GM06990 (cell line): ENCODE results near the gene BFSP2.

Experiments
- DNase-seq: peaks from one replicate; pipeline ENCODE4 v3.0.0-alpha.2; 2011; ENCODE audit not compliant: insufficient read length; ENCODE audit errors: extremely low read depth
- H3K27me3 ChIP-seq: replicated peaks from 2 replicates; pipeline ENCODE4 v1.6.0; 2011; ENCODE audit warnings: low read length; ENCODE audit not compliant: control insufficient read depth, insufficient read depth
- H3K36me3 ChIP-seq: 2 replicates; pipeline ENCODE4 v1.5.1; 2011; ENCODE audit warnings: low read length; ENCODE audit not compliant: control insufficient read depth, insufficient read depth
- H3K4me3 ChIP-seq: replicated peaks from 2 replicates; pipeline ENCODE4 v1.5.1; 2011; ENCODE audit warnings: low read depth, mild to moderate bottlenecking, control low read depth, low read length
- CTCF ChIP-seq: IDR thresholded peaks from 2 replicates; pipeline ENCODE4 v1.5.1; 2011; ENCODE audit warnings: low read length, control low read depth, mild to moderate bottlenecking, inconsistent platforms; ENCODE audit not compliant: insufficient read depth, poor library complexity, severe bottlenecking

Gene BFSP2

GRCh38 chr3:133390715-133391114 lies 9.1 kb upstream of the BFSP2 start:
- H3K27me3 ChIP-seq, result no peaks in the 10 kb centered on the region
- no peak for DNase-seq
- H3K36me3 ChIP-seq, result no peaks in the 10 kb centered on the region
- H3K4me3 ChIP-seq, result no peak overlapping the region
- TF ChIP-seq CTCF, result no peak

- no peaks in the 10 kb centered on the region for H3K27me3 ChIP-seq
- no peak overlapping the region for H3K4me3 ChIP-seq
- H3K36me3 ChIP-seq, result no peaks in the 10 kb centered on the region
- DNase-seq, result no peak
- TF ChIP-seq CTCF, result no peak
Measured at GRCh38 chr3:133393204-133393603, 6.7 kb upstream of the BFSP2 start.

GRCh38 chr3:133393691-133394474 lies 6.0 kb upstream of the BFSP2 start:
- TF ChIP-seq CTCF, result no peak
- Histone ChIP-seq H3K27me3 (no peaks in the 10 kb centered on the region), H3K36me3 (no peaks in the 10 kb centered on the region), H3K4me3 (no peak overlapping the region)
- no peak for DNase-seq

- no peak for TF ChIP-seq CTCF
- H3K4me3 ChIP-seq, result no peak overlapping the region
- DNase-seq, result no peak
- H3K36me3 ChIP-seq, result no peaks in the 10 kb centered on the region
- no peaks in the 10 kb centered on the region for H3K27me3 ChIP-seq
Measured at GRCh38 chr3:133394561-133395311, 5.1 kb upstream of the BFSP2 start.

- no peaks in the 10 kb centered on the region for H3K27me3 ChIP-seq
- no peaks in the 10 kb centered on the region for H3K36me3 ChIP-seq
- no peak for DNase-seq
- no peak overlapping the region for H3K4me3 ChIP-seq
- TF ChIP-seq CTCF, result no peak
Measured at GRCh38 chr3:133396906-133397305, 3.0 kb upstream of the BFSP2 start.
